ENCODE data around the gene SLC4A8. TPM values are rescaled to one million over a fixed set of nuclear protein-coding genes. Genes with fewer than 3 reads are reported as not detected.

SLC4A8 gene
- total and polyA plus RNA-seq, 8 donors: 0.29 to 9.7 (median 0.97) TPM

DNA sequence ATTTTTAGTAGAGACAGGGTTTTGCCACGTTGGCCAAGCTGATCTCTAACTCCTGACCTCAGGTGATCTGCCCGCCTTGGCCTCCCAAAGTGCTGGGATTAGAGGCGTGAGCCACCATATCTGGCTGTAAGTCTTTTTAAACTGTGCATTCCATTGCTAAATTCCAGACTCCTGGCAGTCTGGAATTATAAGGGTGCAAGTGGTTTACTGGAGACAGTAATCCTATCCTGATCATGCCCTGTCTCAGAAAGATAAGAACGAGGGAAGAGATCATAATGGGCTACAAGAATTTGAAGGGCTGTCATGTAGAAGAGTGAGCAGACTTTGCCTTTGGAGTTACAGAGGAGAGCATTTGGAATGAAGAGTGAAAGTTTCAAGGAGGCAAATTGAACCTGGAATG, 6.8 kb upstream of the SLC4A8 start:
- DNase-seq: no peak
- Histone ChIP-seq H3K9me3 (no peaks in the 10 kb centered on the region), H3K27me3 (peaks cover 0 to 37% (median 0%) of the 10 kb centered on the region in 3 donors), H3K36me3 (no peaks in the 10 kb centered on the region), H3K27ac (no peak overlapping the region), H3K4me1 (peaks cover 0 to 5% (median 0%) of the 10 kb centered on the region in 4 donors), H3K4me3 (no peak overlapping the region)
- intact Hi-C loops (cut with DNase I; ENCODE audit: low total_unique reads): no loop called here
- no peak for TF ChIP-seq POLR2AphosphoS5 (IDR thresholded peaks at IDR 0.05)
- TF ChIP-seq, protein P1, sequence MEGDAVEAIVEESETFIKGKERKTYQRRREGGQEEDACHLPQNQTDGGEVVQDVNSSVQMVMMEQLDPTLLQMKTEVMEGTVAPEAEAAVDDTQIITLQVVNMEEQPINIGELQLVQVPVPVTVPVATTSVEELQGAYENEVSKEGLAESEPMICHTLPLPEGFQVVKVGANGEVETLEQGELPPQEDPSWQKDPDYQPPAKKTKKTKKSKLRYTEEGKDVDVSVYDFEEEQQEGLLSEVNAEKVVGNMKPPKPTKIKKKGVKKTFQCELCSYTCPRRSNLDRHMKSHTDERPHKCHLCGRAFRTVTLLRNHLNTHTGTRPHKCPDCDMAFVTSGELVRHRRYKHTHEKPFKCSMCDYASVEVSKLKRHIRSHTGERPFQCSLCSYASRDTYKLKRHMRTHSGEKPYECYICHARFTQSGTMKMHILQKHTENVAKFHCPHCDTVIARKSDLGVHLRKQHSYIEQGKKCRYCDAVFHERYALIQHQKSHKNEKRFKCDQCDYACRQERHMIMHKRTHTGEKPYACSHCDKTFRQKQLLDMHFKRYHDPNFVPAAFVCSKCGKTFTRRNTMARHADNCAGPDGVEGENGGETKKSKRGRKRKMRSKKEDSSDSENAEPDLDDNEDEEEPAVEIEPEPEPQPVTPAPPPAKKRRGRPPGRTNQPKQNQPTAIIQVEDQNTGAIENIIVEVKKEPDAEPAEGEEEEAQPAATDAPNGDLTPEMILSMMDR (IDR thresholded peaks at IDR 0.05): no peak
- TF ChIP-seq EP300 (IDR thresholded peaks at IDR 0.05): no peak
- TF ChIP-seq POLR2A (IDR thresholded peaks at IDR 0.05): no peak
- 58 to 71% (median 69%) methylated on average over 4 of the region's 4 CpGs for WGBS, 5 donors

DNA sequence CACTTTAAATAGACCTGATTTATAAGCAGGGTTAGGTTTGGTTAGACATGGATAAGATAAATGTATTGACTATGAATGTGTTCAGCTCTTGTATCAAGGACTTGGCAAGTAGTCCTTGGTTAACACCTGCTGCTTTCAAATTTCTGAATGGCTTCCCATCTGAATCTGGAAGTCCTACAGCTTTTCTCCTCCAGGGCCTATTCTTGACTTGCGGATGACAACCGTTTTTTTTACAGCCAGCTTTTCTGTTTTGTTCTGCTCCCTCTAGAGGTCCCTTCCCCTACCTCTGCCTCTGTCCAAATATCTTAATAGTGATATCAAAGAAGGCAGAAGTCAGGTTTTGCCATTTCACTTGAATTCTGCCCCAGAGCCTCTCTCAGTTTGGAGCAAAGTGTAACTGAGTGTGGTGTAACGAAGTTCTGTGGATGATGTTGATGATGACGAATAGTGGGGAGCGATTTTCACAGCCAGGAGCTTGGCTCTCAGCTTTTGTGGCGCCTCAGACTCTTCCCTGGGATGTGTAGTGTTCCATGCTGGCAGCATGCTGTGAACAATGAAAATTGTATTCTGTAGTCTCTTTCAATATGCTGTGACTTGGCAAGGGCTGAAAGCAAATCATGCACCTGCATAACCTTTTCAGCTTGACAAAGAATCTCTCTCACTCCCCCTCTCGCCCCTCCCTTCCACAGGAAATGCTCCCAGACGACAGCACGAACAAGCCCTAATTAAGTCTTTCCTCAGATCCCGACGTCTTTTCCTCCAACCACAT, 5.0 kb upstream of the SLC4A8 start:
- DNase-seq: no peak
- no peak overlapping the region for H3K27ac ChIP-seq
- H3K9me3 ChIP-seq: no peaks in the 10 kb centered on the region
- WGBS, 5 donors: 17 to 31% (median 25%) methylated on average over 11 of the region's 11 CpGs
- peaks cover 3 to 11% (median 6%) of the 10 kb centered on the region in 4 donors for H3K4me1 ChIP-seq
- peaks cover 0 to 50% (median 5%) of the 10 kb centered on the region in 3 donors for H3K27me3 ChIP-seq
- TF ChIP-seq EP300 (IDR thresholded peaks at IDR 0.05): no peak
- TF ChIP-seq POLR2A (IDR thresholded peaks at IDR 0.05): no peak
- TF ChIP-seq, protein P1 (IDR thresholded peaks at IDR 0.05): no peak
- no peak for TF ChIP-seq POLR2AphosphoS5 (IDR thresholded peaks at IDR 0.05)
- intact Hi-C loops (cut with DNase I; ENCODE audit: low total_unique reads): loop anchor here (5.0 kb wide), 1 partner anchor 113 kb away; no protein-coding TSS in a partner anchor
- H3K4me3 ChIP-seq: no peak overlapping the region
- no peaks in the 10 kb centered on the region for H3K36me3 ChIP-seq

DNA sequence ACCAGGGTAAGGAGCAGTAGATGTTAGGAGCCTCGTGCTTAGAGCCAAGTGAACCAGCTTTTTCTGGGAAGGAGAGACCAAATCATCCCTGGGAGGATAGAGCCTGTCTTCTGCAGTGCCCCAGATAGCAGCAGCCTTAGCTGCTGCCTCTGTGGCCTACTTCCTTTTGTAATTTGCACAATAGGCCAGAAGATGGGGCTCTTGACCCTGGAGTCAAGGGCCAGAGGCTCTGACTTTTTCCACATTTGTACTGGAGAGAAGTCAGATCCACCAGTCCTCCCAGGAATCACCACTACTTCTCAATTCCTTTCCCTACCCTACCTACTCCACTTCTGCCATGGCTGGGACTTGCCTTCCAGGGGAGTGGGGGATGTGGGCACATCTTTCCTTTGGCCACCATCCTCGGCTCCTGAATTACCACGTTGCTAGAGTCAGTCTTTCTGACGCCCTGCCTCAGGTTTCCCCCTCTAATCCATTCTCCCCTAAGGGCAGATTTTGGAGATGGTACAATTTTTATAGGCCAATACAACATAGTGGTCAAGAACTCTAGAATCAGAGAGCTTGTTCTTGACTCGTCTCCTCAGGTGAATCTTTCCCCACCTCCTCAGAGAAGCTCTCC, 3.3 kb upstream of the SLC4A8 start:
- intact Hi-C loops (cut with DNase I; ENCODE audit: low total_unique reads): loop anchor here (5.0 kb wide), 1 partner anchor 111 kb away; no protein-coding TSS in a partner anchor
- H3K27ac ChIP-seq: no peak overlapping the region
- H3K4me3 ChIP-seq: no peak overlapping the region
- 56 to 73% (median 70%) methylated on average over 5 of the region's 5 CpGs for WGBS, 5 donors
- DNase-seq: peak; percentile 56 to 88
- TF ChIP-seq EP300 (IDR thresholded peaks at IDR 0.05) (no peak), POLR2A (IDR thresholded peaks at IDR 0.05) (no peak)
- TF ChIP-seq, protein P1 (IDR thresholded peaks at IDR 0.05): peak in 5 of 7 experiments; percentile 28 to 65 (median 38)
- no peaks in the 10 kb centered on the region for H3K36me3 ChIP-seq
- peaks cover 10 to 18% (median 15%) of the 10 kb centered on the region in 4 donors for H3K4me1 ChIP-seq
- peaks cover 0 to 55% (median 13%) of the 10 kb centered on the region in 3 donors for H3K27me3 ChIP-seq
- H3K9me3 ChIP-seq: no peaks in the 10 kb centered on the region

DNA sequence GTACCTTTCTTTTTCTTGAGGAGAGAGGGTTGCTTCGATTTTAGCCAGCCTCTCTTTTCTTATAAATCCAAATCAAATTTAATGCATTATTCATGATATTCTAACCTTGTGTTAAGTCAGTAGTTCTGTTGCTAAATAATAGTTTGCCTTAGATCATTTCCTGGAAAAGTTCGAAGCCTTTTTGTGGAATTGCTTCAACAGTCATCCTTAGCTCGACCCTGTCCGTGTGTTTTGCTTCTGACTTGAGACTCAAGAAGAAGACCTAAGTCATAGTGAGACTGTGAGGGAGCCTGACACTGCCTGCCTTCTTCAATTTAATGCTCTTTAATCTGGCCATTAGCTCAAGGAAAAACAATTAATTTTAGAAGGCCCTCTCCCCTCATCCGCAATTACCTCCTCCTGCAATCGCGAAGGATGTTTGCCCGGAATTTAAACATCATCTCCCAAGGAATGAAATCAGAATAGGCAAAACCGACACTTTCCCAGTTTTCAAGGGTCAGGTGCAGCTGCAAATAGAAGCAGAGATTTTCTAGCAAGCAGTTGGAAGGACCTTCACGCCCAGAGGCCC, 453 bp upstream of the SLC4A8 start:
- no peak overlapping the region for H3K27ac ChIP-seq
- no peak for DNase-seq
- H3K9me3 ChIP-seq: no peaks in the 10 kb centered on the region
- peaks cover 11 to 15% (median 14%) of the 10 kb centered on the region in 4 donors for H3K4me1 ChIP-seq
- TF ChIP-seq EP300 (IDR thresholded peaks at IDR 0.05): no peak
- TF ChIP-seq POLR2A (IDR thresholded peaks at IDR 0.05): no peak
- TF ChIP-seq, protein P1 (IDR thresholded peaks at IDR 0.05): no peak
- no peak for TF ChIP-seq POLR2AphosphoS5 (IDR thresholded peaks at IDR 0.05)
- no peaks in the 10 kb centered on the region for H3K36me3 ChIP-seq
- 19 to 22% (median 20%) methylated on average over 9 to 10 of the region's 10 CpGs for WGBS, 5 donors
- intact Hi-C loops (cut with DNase I; ENCODE audit: low total_unique reads): loop anchor here (5.0 kb wide), 1 partner anchor 108 kb away; no protein-coding TSS in a partner anchor
- peak overlapping the region; percentile 52 to 72 (median 62) for H3K4me3 ChIP-seq
- peaks cover 0 to 40% (median 13%) of the 10 kb centered on the region in 3 donors for H3K27me3 ChIP-seq
